Activated CD8-positive, alpha-beta memory T cell treated with anti-CD3 and anti-CD28 coated beads, Interleukin-2, amount 10 ng/mL, durations not matched to agents 7 days and 5 days (primary cell): ENCODE measurements around the gene ERBB4. TPM values are rescaled to one million over a fixed set of nuclear protein-coding genes. Genes with fewer than 3 reads are reported as not detected.

Experiments
- ATAC-seq: fragments of 150-1000 bp; cut with Tn5 transposase; one replicate; pipeline ENCODE4 v1.10.0; 2021; ENCODE audit warnings: moderate library complexity
- CTCF ChIA-PET: fragments of 350-600 bp; sonication (Branson Sonifier 250); formaldehyde crosslinking; loops from one replicate; lab custom pipeline; 2021; ENCODE audit warnings: antibody characterized with exemption; lab: Charles Lee
- DNase-seq: peaks from one replicate; pipeline ENCODE4 v3.0.0-alpha.2; 2020
- H3K27ac Mint-ChIP-seq: one replicate; pipeline ENCODE4 v1.8.0; 2021; ENCODE audit warnings: mild to moderate bottlenecking, mixed read lengths
- H3K27me3 Mint-ChIP-seq: one replicate; pipeline ENCODE4 v1.8.0; 2021; ENCODE audit warnings: mixed read lengths
- H3K36me3 Mint-ChIP-seq: one replicate; pipeline ENCODE4 v1.8.0; 2021; ENCODE audit warnings: mild to moderate bottlenecking, mixed read lengths
- H3K4me1 Mint-ChIP-seq: one replicate; pipeline ENCODE4 v1.8.0; 2021; ENCODE audit warnings: mixed read lengths
- H3K4me3 Mint-ChIP-seq: one replicate; pipeline ENCODE4 v1.8.0; 2021; ENCODE audit warnings: mild to moderate bottlenecking, moderate library complexity, mixed read lengths
- H3K9me3 Mint-ChIP-seq: one replicate; pipeline ENCODE4 v1.8.0; 2022; ENCODE audit warnings: low read depth, mixed read lengths
- total RNA-seq, 2 experiments: library from RNA; stranded (reverse); gene quantifications; one replicate each; pipeline ENCODE4 v1.2.3, GENCODE V29; 2021

Gene ERBB4
- total RNA-seq, 2 experiments from 2014 or later = not detected

DNA sequence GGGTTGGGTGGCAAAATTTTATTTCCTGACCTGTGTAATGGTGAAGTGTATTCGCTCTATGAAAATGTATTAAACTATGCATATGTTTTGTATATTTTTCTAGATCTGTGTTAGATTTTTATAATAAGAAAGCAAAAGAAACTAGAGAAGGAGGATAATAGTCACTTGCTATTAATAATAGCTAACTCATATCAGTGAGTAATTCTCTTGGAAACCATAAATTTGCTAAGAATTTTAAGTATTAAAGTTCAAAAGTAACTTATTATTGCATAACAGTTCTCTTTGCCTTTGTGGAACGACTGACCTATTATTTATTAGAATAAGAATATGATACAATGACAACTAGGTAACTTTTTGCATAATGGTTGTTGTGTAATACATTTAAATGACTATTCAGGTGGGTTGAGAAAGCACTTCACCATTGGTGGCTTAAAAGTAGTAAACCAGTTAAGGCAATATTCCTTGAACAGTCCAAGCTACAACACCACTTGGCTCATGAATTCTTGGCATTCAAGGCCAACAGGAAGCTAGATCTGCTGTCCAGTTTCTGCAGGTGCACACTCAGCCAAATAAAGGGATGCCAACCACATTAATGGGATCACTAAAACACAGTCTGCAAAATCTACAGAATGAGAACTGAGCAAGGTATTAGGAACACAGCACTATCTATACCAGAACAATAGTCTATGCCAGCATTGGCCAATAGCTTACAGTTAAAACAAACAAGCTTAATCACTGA, 1060.9 kb downstream of the ERBB4 start:
- Mint-ChIP-seq H3K9me3 (no peaks in the 10 kb centered on the region), H3K4me1 (no peaks in the 10 kb centered on the region), H3K36me3 (no peaks in the 10 kb centered on the region), H3K4me3 (no peak overlapping the region), H3K27ac (no peak overlapping the region), H3K27me3 (no peaks in the 10 kb centered on the region)
- no peak for DNase-seq
- ATAC-seq = no peak
- CTCF ChIA-PET = no interaction called here

DNA sequence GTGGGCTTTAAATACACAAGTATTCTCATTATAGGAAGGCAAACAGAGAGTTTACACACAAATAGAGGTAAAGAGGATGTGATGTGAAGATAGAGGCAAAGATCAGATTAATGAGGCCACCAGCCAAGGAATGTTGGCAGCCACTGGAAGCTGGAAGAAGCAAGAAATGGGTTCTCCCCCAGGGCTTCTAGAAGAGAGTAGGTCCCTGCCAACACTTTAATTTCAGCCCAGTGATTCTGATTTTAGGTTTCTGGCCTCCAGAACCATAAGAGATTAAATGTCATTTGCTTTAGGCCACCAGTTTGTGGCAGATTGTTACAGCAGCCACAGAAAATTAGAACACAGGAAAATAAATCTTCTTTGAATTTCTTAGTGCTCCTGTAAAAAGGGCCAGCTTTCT, 1065.5 kb downstream of the ERBB4 start:
- no peak for ATAC-seq
- Mint-ChIP-seq H3K4me1 (no peaks in the 10 kb centered on the region), H3K27me3 (no peaks in the 10 kb centered on the region), H3K27ac (no peak overlapping the region), H3K4me3 (no peak overlapping the region), H3K9me3 (no peaks in the 10 kb centered on the region), H3K36me3 (no peaks in the 10 kb centered on the region)
- CTCF ChIA-PET = no interaction called here
- no peak for DNase-seq

DNA sequence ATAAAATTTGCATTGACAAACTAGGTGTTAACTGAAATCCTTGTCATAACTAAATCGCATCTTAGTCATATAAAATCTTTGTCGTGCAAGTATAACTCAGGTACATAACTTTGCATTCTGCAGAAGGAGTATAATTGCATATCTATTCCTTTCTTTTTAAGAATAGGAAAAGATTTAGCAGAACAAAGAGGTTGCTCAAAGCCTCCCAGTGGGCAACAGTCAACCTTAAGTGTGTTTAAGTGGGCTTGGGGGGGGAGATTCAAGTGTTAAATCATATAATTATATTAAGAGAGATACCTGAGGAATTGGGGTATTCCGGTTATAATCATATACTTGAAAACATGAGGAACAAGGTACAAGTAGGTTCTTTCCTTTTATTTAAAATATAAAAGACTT, 1068.9 kb downstream of the ERBB4 start:
- CTCF ChIA-PET = no interaction called here
- no peaks in the 10 kb centered on the region for H3K4me1 Mint-ChIP-seq
- H3K9me3 Mint-ChIP-seq = no peaks in the 10 kb centered on the region
- no peaks in the 10 kb centered on the region for H3K36me3 Mint-ChIP-seq
- H3K27ac Mint-ChIP-seq = no peak overlapping the region
- DNase-seq (no peak), ATAC-seq (no peak)
- no peak overlapping the region for H3K4me3 Mint-ChIP-seq
- H3K27me3 Mint-ChIP-seq = no peaks in the 10 kb centered on the region

DNA sequence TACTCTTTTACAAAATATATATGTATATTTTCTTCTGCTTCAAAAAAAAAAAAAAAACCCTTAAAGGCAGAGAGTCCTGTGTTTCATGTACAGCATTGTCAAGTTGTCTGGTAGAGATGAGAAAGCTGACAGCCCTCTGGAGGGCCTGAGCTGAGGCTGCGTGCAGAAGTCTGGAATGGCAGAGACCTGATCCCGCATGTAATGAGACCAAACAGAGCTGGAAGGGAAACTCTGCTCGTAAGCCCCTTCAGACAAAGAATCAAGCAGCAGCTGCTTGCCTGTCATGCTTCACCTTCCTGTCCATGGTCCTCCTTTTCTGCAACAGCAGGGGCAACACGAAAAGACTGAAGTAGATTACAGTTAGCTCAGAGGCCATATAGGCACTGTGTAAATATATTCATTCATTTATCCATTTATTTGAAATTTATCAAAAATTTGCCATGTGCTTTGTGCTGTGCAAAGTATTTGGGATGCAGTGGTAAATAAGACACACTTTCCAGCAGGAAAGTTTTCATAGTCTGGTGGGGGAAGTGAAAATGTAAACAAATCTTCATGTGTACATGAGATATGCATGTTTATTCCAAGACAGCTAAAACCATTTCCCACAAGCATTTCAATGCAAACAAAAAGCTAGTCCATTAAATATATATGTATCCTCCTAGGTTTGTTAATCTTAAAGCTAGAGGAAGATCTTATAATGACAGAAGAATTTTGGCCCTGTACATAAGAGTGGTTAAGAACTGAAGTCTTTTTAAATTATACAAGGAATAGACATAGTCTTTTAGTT, 1069.5 kb downstream of the ERBB4 start:
- Mint-ChIP-seq H3K27ac (no peak overlapping the region), H3K9me3 (no peaks in the 10 kb centered on the region), H3K36me3 (no peaks in the 10 kb centered on the region), H3K4me1 (no peaks in the 10 kb centered on the region), H3K4me3 (no peak overlapping the region), H3K27me3 (no peaks in the 10 kb centered on the region)
- CTCF ChIA-PET = no interaction called here
- ATAC-seq = no peak
- no peak for DNase-seq

DNA sequence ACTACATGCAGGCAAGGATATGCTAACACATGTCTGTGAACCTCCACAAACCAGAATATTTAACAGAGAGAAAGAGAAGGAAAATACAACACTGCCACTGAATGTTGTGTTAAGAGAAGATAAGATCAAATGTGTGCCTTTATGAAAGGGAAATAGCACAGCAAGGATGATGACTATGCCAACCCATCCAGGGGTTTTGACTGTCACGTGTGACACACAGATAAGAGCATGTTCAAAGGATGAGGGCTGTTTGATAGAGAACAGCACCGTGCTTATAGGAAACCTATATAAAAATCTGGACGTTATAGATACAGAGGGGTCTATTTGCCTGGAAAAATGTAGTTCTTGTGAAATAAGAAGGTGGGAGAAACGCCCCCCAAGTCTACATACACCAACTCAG, 1070.4 kb downstream of the ERBB4 start:
- Mint-ChIP-seq H3K27ac (no peak overlapping the region), H3K27me3 (no peaks in the 10 kb centered on the region), H3K4me1 (no peaks in the 10 kb centered on the region), H3K9me3 (no peaks in the 10 kb centered on the region), H3K36me3 (no peaks in the 10 kb centered on the region), H3K4me3 (no peak overlapping the region)
- CTCF ChIA-PET = no interaction called here
- DNase-seq (no peak), ATAC-seq (no peak)

DNA sequence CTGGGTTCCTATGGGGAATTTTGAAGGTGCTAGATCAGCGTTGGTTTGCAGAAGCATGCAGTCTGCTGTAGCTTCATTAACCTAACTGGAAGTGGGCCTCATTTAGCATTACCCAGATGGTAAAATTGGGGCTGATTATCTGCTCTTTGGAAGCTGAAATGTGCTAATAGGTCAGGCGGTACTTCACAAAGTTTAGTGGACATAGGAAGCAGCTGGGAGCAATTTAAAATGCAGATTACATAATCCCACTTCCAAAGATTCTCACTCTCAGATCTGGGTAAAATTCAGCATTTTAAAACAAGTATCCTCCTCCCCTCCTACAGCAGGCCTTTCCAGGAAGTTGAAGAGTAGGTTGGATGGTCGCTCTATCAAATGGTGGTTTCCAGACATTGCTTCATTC, 1075.2 kb downstream of the ERBB4 start:
- ATAC-seq (no peak), DNase-seq (no peak)
- Mint-ChIP-seq H3K36me3 (no peaks in the 10 kb centered on the region), H3K4me3 (no peak overlapping the region), H3K27me3 (no peaks in the 10 kb centered on the region), H3K27ac (no peak overlapping the region), H3K4me1 (no peaks in the 10 kb centered on the region), H3K9me3 (peaks cover 2% of the 10 kb centered on the region)
- CTCF ChIA-PET = interaction anchor here (1.0 kb wide), 1 partner anchor 8 kb away, joined by 3 read pairs; no protein-coding TSS in a partner anchor

DNA sequence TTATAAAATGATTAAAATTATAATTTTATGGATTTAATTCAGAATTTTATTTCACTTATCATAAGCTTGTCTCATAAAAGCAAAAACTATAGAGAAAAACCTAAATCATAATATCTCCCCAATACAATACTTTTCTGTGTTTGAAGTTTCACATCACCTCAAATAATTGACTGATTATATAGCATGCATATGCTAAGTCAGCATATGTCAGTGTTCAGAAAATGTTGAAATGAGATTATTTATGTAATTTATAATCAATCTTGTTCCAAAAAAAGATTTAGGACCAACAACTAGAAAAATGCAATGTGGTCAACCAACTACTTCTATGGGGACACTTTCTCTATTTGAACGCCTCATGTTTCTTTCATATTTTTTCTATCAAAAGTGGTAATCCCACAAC, 1079.6 kb downstream of the ERBB4 start:
- H3K4me1 Mint-ChIP-seq = no peaks in the 10 kb centered on the region
- DNase-seq (no peak), ATAC-seq (no peak)
- no peaks in the 10 kb centered on the region for H3K36me3 Mint-ChIP-seq
- H3K4me3 Mint-ChIP-seq = no peak overlapping the region
- H3K27me3 Mint-ChIP-seq = no peaks in the 10 kb centered on the region
- H3K9me3 Mint-ChIP-seq = peaks cover 2% of the 10 kb centered on the region
- CTCF ChIA-PET = interaction anchor here (1.1 kb wide), 1 partner anchor 45 kb away, joined by 3 read pairs; no protein-coding TSS in a partner anchor
- no peak overlapping the region for H3K27ac Mint-ChIP-seq

DNA sequence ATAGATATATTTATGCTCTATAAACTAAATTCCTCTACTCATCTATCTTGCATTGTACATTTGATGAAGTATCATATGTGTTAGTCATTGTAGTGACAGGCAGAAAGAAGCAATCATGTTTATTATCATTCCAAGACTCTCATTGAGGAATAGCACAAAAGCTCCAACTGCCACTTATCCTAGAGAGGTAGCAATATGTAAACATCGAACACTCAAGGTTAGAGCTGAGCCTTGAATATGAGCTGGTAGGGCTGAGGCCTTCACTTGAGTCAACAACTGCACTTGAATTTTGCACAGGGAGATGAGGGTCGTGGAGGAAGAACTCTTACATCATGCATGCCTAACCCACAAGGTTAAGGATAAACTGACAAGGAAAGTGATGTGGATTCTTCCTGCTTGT, 1081.3 kb downstream of the ERBB4 start:
- Mint-ChIP-seq H3K27me3 (no peaks in the 10 kb centered on the region), H3K9me3 (peaks cover 2% of the 10 kb centered on the region), H3K36me3 (no peaks in the 10 kb centered on the region), H3K4me3 (no peak overlapping the region), H3K27ac (no peak overlapping the region), H3K4me1 (no peaks in the 10 kb centered on the region)
- DNase-seq (no peak), ATAC-seq (no peak)
- CTCF ChIA-PET = no interaction called here

DNA sequence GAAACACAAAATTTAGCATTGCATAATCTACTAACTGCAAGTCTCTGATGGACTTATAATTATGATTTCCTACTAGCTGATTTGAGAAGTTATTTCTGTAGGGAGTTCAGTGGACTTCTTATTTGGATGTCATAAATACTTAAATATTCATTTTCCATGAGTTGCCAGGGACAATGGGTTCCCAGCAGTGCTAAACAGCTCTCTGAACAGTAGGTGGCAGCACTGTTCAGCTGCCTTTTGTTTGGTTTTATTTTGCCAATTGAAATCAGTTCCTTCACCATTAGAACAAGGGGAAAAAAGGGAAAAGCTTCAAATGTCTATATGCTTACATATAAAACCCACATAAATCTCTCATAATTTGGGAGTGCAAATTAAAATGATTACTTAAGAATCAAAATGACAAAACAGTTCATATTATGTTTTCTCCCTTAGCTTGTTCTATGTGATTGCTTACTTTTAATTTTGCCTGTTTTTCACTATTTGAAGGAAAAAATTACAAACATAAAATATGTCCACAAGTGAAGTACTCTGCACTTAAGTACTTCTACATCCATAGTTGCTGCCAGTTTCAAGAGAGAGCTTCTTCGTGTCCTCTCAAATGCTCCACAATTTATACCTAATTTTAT, 1083.3 kb downstream of the ERBB4 start:
- H3K27me3 Mint-ChIP-seq = no peaks in the 10 kb centered on the region
- no peak for DNase-seq
- H3K4me3 Mint-ChIP-seq = no peak overlapping the region
- H3K4me1 Mint-ChIP-seq = no peaks in the 10 kb centered on the region
- ATAC-seq = no peak
- no peaks in the 10 kb centered on the region for H3K36me3 Mint-ChIP-seq
- CTCF ChIA-PET = interaction anchor here (1.0 to 3.2 kb wide), 5 partner anchors 8 to 1113 kb away, joined by 3 to 21 read pairs (median 4); no protein-coding TSS in a partner anchor
- no peaks in the 10 kb centered on the region for H3K9me3 Mint-ChIP-seq
- no peak overlapping the region for H3K27ac Mint-ChIP-seq

DNA sequence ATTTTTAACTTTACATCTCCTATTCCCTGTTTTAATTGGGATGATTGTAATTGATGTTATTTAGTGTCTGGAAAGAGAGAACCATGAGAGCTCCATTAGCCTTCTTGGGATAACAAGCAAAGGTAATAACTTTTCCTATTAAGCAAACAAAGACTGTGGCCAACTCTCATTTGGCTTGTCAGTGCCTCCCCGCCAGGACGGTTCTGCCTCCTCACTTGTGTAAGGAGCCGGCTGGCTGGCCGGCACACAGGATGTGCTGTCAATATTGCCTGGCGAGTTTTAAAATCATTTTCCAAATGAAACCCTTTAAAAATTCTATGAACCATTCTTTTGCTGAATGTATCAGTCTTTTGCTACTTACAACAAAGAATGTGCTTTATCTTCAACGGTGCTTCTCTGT, 1083.9 kb downstream of the ERBB4 start:
- H3K4me1 Mint-ChIP-seq = no peaks in the 10 kb centered on the region
- H3K9me3 Mint-ChIP-seq = no peaks in the 10 kb centered on the region
- H3K27me3 Mint-ChIP-seq = no peaks in the 10 kb centered on the region
- H3K4me3 Mint-ChIP-seq = no peak overlapping the region
- ATAC-seq (no peak), DNase-seq (no peak)
- CTCF ChIA-PET = interaction anchor here (1.0 to 3.2 kb wide), 5 partner anchors 9 to 1114 kb away, joined by 3 to 21 read pairs (median 4); no protein-coding TSS in a partner anchor
- H3K27ac Mint-ChIP-seq = no peak overlapping the region
- H3K36me3 Mint-ChIP-seq = no peaks in the 10 kb centered on the region

DNA sequence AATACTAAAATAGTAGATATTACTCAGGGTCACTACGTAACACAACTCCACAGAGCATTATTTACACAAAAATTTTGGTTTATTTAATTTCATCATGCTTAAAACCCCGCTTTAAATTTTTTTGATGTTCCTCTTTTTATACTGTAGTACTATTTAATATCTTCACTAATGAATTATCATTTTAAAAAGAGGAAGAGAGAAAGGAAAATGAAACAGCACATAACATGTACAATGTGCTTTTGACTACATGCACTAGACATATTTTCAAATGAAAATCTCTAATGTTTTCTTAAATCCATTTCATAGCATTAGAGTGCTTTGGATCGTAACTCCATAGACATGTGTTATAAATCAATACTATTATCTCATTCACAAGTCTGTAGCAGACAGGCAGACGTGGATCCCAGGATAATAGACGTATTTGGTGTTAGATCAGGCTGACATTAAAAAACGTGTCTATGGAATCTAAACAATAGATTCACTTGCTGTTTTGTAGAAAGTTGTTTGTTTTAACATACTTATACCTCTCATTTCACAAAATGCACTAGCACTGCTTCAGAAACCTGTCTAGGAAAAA, 1085.2 kb downstream of the ERBB4 start:
- no peaks in the 10 kb centered on the region for H3K4me1 Mint-ChIP-seq
- H3K36me3 Mint-ChIP-seq = no peaks in the 10 kb centered on the region
- no peak overlapping the region for H3K27ac Mint-ChIP-seq
- no peak for ATAC-seq
- no peaks in the 10 kb centered on the region for H3K27me3 Mint-ChIP-seq
- DNase-seq = no peak
- H3K4me3 Mint-ChIP-seq = no peak overlapping the region
- CTCF ChIA-PET = interaction anchor here (2.2 to 3.2 kb wide), 2 partner anchors 12 to 1115 kb away, joined by 12 to 21 read pairs; no protein-coding TSS in a partner anchor
- no peaks in the 10 kb centered on the region for H3K9me3 Mint-ChIP-seq

DNA sequence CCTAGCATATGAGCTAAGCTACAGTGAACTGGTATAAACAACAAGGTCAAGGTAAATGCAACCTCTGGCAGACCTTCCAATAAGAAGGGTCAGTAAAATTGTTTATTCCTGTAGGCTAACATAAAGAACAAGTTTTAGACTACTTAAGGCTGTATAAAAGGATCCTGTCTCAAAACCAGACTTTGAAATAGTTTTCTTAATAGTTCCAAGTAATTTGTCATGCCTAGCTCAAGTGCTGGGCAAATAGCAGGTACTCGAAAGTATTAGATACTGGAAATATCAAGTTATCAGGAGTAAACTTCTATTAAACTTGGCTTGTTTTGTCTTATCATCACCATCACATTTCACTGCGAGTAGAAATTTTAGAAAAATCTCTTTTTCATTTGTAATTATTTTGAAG, 1087.0 kb downstream of the ERBB4 start:
- CTCF ChIA-PET = no interaction called here
- H3K4me3 Mint-ChIP-seq = no peak overlapping the region
- no peaks in the 10 kb centered on the region for H3K27me3 Mint-ChIP-seq
- H3K9me3 Mint-ChIP-seq = no peaks in the 10 kb centered on the region
- no peak overlapping the region for H3K27ac Mint-ChIP-seq
- ATAC-seq (no peak), DNase-seq (no peak)
- no peaks in the 10 kb centered on the region for H3K4me1 Mint-ChIP-seq
- no peaks in the 10 kb centered on the region for H3K36me3 Mint-ChIP-seq

DNA sequence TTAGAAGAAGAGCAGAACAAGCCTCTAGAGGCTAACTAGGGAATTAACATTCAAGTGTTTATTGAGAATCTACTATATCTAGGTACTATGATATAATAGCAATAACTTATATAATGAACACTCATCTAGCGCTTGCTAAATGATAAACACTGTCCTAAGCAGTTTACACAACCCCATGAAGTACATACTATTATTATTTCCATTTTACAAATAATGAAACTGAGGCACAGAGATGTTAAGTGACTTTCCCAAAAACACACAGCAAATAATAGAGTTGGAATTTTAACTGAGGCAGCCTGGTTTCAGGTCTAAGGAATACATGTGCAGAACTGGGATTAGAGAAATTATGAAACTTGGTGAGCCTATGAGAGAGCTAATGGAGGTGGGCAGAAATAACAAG, 1088.8 kb downstream of the ERBB4 start:
- no peak for DNase-seq
- Mint-ChIP-seq H3K27me3 (no peaks in the 10 kb centered on the region), H3K36me3 (no peaks in the 10 kb centered on the region), H3K4me3 (no peak overlapping the region), H3K9me3 (no peaks in the 10 kb centered on the region), H3K4me1 (no peaks in the 10 kb centered on the region), H3K27ac (no peak overlapping the region)
- no peak for ATAC-seq
- CTCF ChIA-PET = interaction anchor here (0.6 kb wide), 1 partner anchor 17 kb away, joined by 4 read pairs; no protein-coding TSS in a partner anchor
